ENCODE measurements around the gene SLC22A16.

SLC22A16 gene

GRCh38 chr6:110400208-110400607 is 76.2 kb downstream of the SLC22A16 start:
- Histone ChIP-seq H3K9ac (ENCODE audit: low read length) (no peak overlapping the region), H3K4me2 (ENCODE audit: low read length) (no peak overlapping the region), H4K20me1 (ENCODE audit: insufficient read depth, low read length) (no peaks in the 10 kb centered on the region), H3K79me2 (ENCODE audit: low read length) (no peaks in the 10 kb centered on the region), H3K36me3 (replicated peaks; ENCODE audit: low read depth, low read length) (no peaks in the 10 kb centered on the region), H2AFZ (ENCODE audit: low read depth, low read length) (no peak overlapping the region), H3K27ac (ENCODE audit: low read length) (no peak overlapping the region), H3K9me3 (ENCODE audit: insufficient read depth, low read length) (no peaks in the 10 kb centered on the region), H3K27me3 (ENCODE audit: low read depth, low read length) (no peaks in the 10 kb centered on the region), H3K4me3 (ENCODE audit: low read length) (no peak overlapping the region), H3K4me1 (ENCODE audit: low read length) (no peaks in the 10 kb centered on the region)
- TF ChIP-seq EZH2phosphoT487 (IDR thresholded peaks at IDR 0.05; ENCODE audit: low read depth) (no peak), CTCF (IDR thresholded peaks at IDR 0.05; ENCODE audit: low read depth, low read length) (no peak)

GRCh38 chr6:110399219-110400071 is 77.0 kb downstream of the SLC22A16 start:
- no peak overlapping the region for H3K4me3 ChIP-seq (ENCODE audit: low read length)
- TF ChIP-seq EZH2phosphoT487 (IDR thresholded peaks at IDR 0.05; ENCODE audit: low read depth): no peak
- TF ChIP-seq CTCF (IDR thresholded peaks at IDR 0.05; ENCODE audit: low read depth, low read length): no peak
- H3K4me1 ChIP-seq (ENCODE audit: low read length): no peaks in the 10 kb centered on the region
- no peak overlapping the region for H3K9ac ChIP-seq (ENCODE audit: low read length)
- H4K20me1 ChIP-seq (ENCODE audit: insufficient read depth, low read length): no peaks in the 10 kb centered on the region
- H3K27ac ChIP-seq (ENCODE audit: low read length): no peak overlapping the region
- H2AFZ ChIP-seq (ENCODE audit: low read depth, low read length): no peak overlapping the region
- no peaks in the 10 kb centered on the region for H3K27me3 ChIP-seq (ENCODE audit: low read depth, low read length)
- H3K9me3 ChIP-seq (ENCODE audit: insufficient read depth, low read length): no peaks in the 10 kb centered on the region
- H3K4me2 ChIP-seq (ENCODE audit: low read length): no peak overlapping the region
- no peaks in the 10 kb centered on the region for H3K36me3 ChIP-seq (replicated peaks; ENCODE audit: low read depth, low read length)
- H3K79me2 ChIP-seq (ENCODE audit: low read length): no peaks in the 10 kb centered on the region

- Histone ChIP-seq H3K4me2 (ENCODE audit: low read length) (no peak overlapping the region), H3K27me3 (ENCODE audit: low read depth, low read length) (no peaks in the 10 kb centered on the region), H3K9me3 (ENCODE audit: insufficient read depth, low read length) (no peaks in the 10 kb centered on the region), H3K27ac (ENCODE audit: low read length) (no peak overlapping the region), H3K9ac (ENCODE audit: low read length) (no peak overlapping the region), H4K20me1 (ENCODE audit: insufficient read depth, low read length) (no peaks in the 10 kb centered on the region), H3K4me1 (ENCODE audit: low read length) (no peaks in the 10 kb centered on the region), H2AFZ (ENCODE audit: low read depth, low read length) (no peak overlapping the region), H3K79me2 (ENCODE audit: low read length) (no peaks in the 10 kb centered on the region), H3K36me3 (replicated peaks; ENCODE audit: low read depth, low read length) (no peaks in the 10 kb centered on the region), H3K4me3 (ENCODE audit: low read length) (no peak overlapping the region)
- TF ChIP-seq EZH2phosphoT487 (IDR thresholded peaks at IDR 0.05; ENCODE audit: low read depth) (no peak), CTCF (IDR thresholded peaks at IDR 0.05; ENCODE audit: low read depth, low read length) (no peak)
Observed at GRCh38 chr6:110398778-110399177, 77.6 kb downstream of the SLC22A16 start.

- TF ChIP-seq CTCF (IDR thresholded peaks at IDR 0.05; ENCODE audit: low read depth, low read length) (no peak), EZH2phosphoT487 (IDR thresholded peaks at IDR 0.05; ENCODE audit: low read depth) (no peak)
- Histone ChIP-seq H2AFZ (ENCODE audit: low read depth, low read length) (no peak overlapping the region), H3K36me3 (replicated peaks; ENCODE audit: low read depth, low read length) (no peaks in the 10 kb centered on the region), H3K4me2 (ENCODE audit: low read length) (no peak overlapping the region), H3K27me3 (ENCODE audit: low read depth, low read length) (no peaks in the 10 kb centered on the region), H3K79me2 (ENCODE audit: low read length) (no peaks in the 10 kb centered on the region), H3K4me1 (ENCODE audit: low read length) (no peaks in the 10 kb centered on the region), H3K9ac (ENCODE audit: low read length) (no peak overlapping the region), H3K27ac (ENCODE audit: low read length) (no peak overlapping the region), H4K20me1 (ENCODE audit: insufficient read depth, low read length) (no peaks in the 10 kb centered on the region), H3K4me3 (ENCODE audit: low read length) (no peak overlapping the region), H3K9me3 (ENCODE audit: insufficient read depth, low read length) (no peaks in the 10 kb centered on the region)
Observed at GRCh38 chr6:110395221-110395620, 81.2 kb downstream of the SLC22A16 start.

All from OCI-LY3 (cell line).